HG03457 (cell line): ENCODE measurements around the gene TWF2.

Source experiments
- ATAC-seq: cut with Tn5 transposase; IDR thresholded peaks from one replicate; pipeline ENCODE4 v1.9.1; 2021; ENCODE audit warnings: moderate number of reproducible peaks; ENCODE audit not compliant: unreplicated experiment

Gene TWF2

GRCh38 chr3:52238193-52238760 lies 681 bp downstream of the TWF2 start:
- ATAC-seq = no peak

- no peak for ATAC-seq
Observed at GRCh38 chr3:52237657-52238172, 1.2 kb downstream of the TWF2 start.

GRCh38 chr3:52237006-52237656 lies 1.8 kb downstream of the TWF2 start:
- no peak for ATAC-seq

GRCh38 chr3:52236424-52236886 lies 2.5 kb downstream of the TWF2 start:
- no peak for ATAC-seq

GRCh38 chr3:52234516-52235447 lies 4.2 kb downstream of the TWF2 start:
- ATAC-seq = no peak

- no peak for ATAC-seq
Observed at GRCh38 chr3:52233968-52234367, 5.0 kb downstream of the TWF2 start.

- ATAC-seq = no peak
Observed at GRCh38 chr3:52233108-52233591, 5.8 kb downstream of the TWF2 start.

- no peak for ATAC-seq
Observed at GRCh38 chr3:52232279-52233107, 6.5 kb downstream of the TWF2 start.

GRCh38 chr3:52231502-52232278 lies 7.3 kb downstream of the TWF2 start:
- ATAC-seq = no peak

- no peak for ATAC-seq
Observed at GRCh38 chr3:52230889-52231499, 8.0 kb downstream of the TWF2 start.

- no peak for ATAC-seq
Observed at GRCh38 chr3:52230461-52230860, 8.5 kb downstream of the TWF2 start.

GRCh38 chr3:52229656-52230055 lies 9.3 kb downstream of the TWF2 start:
- ATAC-seq = no peak

GRCh38 chr3:52228751-52229291 lies 10.1 kb downstream of the TWF2 start:
- no peak for ATAC-seq

GRCh38 chr3:52228266-52228665 lies 10.7 kb downstream of the TWF2 start:
- no peak for ATAC-seq

GRCh38 chr3:52227766-52228165 lies 11.2 kb downstream of the TWF2 start:
- ATAC-seq = no peak

GRCh38 chr3:52227117-52227516 lies 11.8 kb downstream of the TWF2 start:
- no peak for ATAC-seq

- no peak for ATAC-seq
Observed at GRCh38 chr3:52226229-52226817, 12.6 kb downstream of the TWF2 start.

- ATAC-seq = peak; percentile 69
Observed at GRCh38 chr3:52225452-52226228, 13.3 kb downstream of the TWF2 start, which contains the start of gene TLR9. Gene TLR9, minus strand, starts transcription at chr3:52225645. Its CDS starts 116 bp downstream, at chr3:52225529.
